Stomach smooth muscle (tissue), 2 donors: ENCODE results near the gene CIAO3.
"Not testable (repeated sequence)": the region's sequence is repeated elsewhere in the genome, so short reads cannot be mapped to it uniquely, and the experiment has no call there.

ENCODE experiments used
- H3K27ac ChIP-seq: one replicate; pipeline ENCODE4 v1.7.0; 2013; ENCODE audit warnings: mild to moderate bottlenecking, low read length, inconsistent platforms
- H3K27me3 ChIP-seq, 2 donors: one replicate each; pipeline ENCODE4 v1.7.0; 2013; ENCODE audit warnings: low read length in 2 of 2; ENCODE audit not compliant: insufficient read depth in 2 of 2, control insufficient read depth in 1 of 2
- H3K36me3 ChIP-seq, 2 donors: one replicate each; pipeline ENCODE4 v1.7.0; 2013; ENCODE audit warnings: low read length in 2 of 2; ENCODE audit not compliant: control insufficient read depth in 2 of 2, insufficient read depth in 2 of 2
- H3K4me1 ChIP-seq: one replicate; pipeline ENCODE4 v1.7.0; 2013; ENCODE audit warnings: low read length; ENCODE audit not compliant: control insufficient read depth, insufficient read depth
- H3K4me3 ChIP-seq, 2 donors: one replicate each; pipeline ENCODE4 v1.7.0; 2013; ENCODE audit warnings: low read length in 2 of 2
- H3K9ac ChIP-seq, 2 donors: one replicate each; pipeline ENCODE4 v1.7.0; 2013; ENCODE audit warnings: low read length in 2 of 2, mild to moderate bottlenecking in 1 of 2
- H3K9me3 ChIP-seq, 2 donors: one replicate each; pipeline ENCODE4 v1.7.0; 2013; ENCODE audit warnings: low read length in 2 of 2; ENCODE audit not compliant: control insufficient read depth in 2 of 2
- donor health status: healthy.
- donor health status: Pancreatic carcinoma.

The CIAO3 gene

GRCh38 chr16:714558-715476 lies 26.0 kb downstream of the CIAO3 start, which contains the start of gene METRN:
METRN (plus strand) TSS chr16:715118; CDS start chr16:715290, 172 bp downstream.
- peaks cover 48% of the 10 kb centered on the region for H3K4me1 ChIP-seq
- peaks cover 19 to 30% of the 10 kb centered on the region in 2 donors for H3K27me3 ChIP-seq
- peak within 1 kb of the TSS; percentile 40 to 74 for H3K4me3 ChIP-seq
- no peaks in the 10 kb centered on the region for H3K9me3 ChIP-seq
- H3K36me3 ChIP-seq: no peaks in the 10 kb centered on the region
- H3K27ac ChIP-seq: no peak within 1 kb of the TSS
- peak within 1 kb of the TSS; percentile 38 to 47 for H3K9ac ChIP-seq

GRCh38 chr16:714079-714478 lies 26.7 kb downstream of the CIAO3 start:
- Histone ChIP-seq H3K36me3 (no peaks in the 10 kb centered on the region), H3K9me3 (no peaks in the 10 kb centered on the region), H3K9ac (no peak overlapping the region), H3K27ac (no peak overlapping the region), H3K4me1 (peaks cover 44% of the 10 kb centered on the region), H3K4me3 (no peak overlapping the region), H3K27me3 (peaks cover 25 to 37% of the 10 kb centered on the region in 2 donors)

- not testable (repeated sequence) for H3K9ac ChIP-seq, H3K9me3 ChIP-seq, H3K36me3 ChIP-seq, H3K4me3 ChIP-seq, H3K27ac ChIP-seq
- Histone ChIP-seq H3K27me3 (peaks cover 38 to 49% of the 10 kb centered on the region in 2 donors), H3K4me1 (peaks cover 40% of the 10 kb centered on the region)
These were observed 28.0 kb downstream of the CIAO3 start for GRCh38 chr16:712740-713250.

- Histone ChIP-seq H3K27me3 (peaks cover 46 to 53% of the 10 kb centered on the region in 2 donors), H3K4me1 (peaks cover 35% of the 10 kb centered on the region), H3K9ac (no peak overlapping the region)
These were observed 29.1 kb downstream of the CIAO3 start for GRCh38 chr16:711548-712320.

GRCh38 chr16:711084-711483 lies 29.7 kb downstream of the CIAO3 start:
- H3K4me1 ChIP-seq: peaks cover 35% of the 10 kb centered on the region
- H3K36me3 ChIP-seq: no peaks in the 10 kb centered on the region
- H3K9ac ChIP-seq: no peak overlapping the region
- peaks cover 48 to 53% of the 10 kb centered on the region in 2 donors for H3K27me3 ChIP-seq
- H3K4me3 ChIP-seq: no peak overlapping the region
- H3K27ac ChIP-seq: no peak overlapping the region
- H3K9me3 ChIP-seq: no peaks in the 10 kb centered on the region

More at GRCh38 chr16:711548-712320, 29.1 kb downstream of the CIAO3 start:
- H3K27ac ChIP-seq: no peak overlapping the region
- H3K9me3 ChIP-seq: no peaks in the 10 kb centered on the region
- H3K4me3 ChIP-seq: no peak overlapping the region
- H3K36me3 ChIP-seq: no peaks in the 10 kb centered on the region

- no peak overlapping the region for H3K9ac ChIP-seq
- H3K27ac ChIP-seq: no peak overlapping the region
- H3K27me3 ChIP-seq: peaks cover 47 to 51% of the 10 kb centered on the region in 2 donors
These were observed 30.2 kb downstream of the CIAO3 start for GRCh38 chr16:710500-711075.

GRCh38 chr16:709566-710499 lies 31.0 kb downstream of the CIAO3 start:
- H3K27ac ChIP-seq: no peak overlapping the region

More at GRCh38 chr16:710500-711075, 30.2 kb downstream of the CIAO3 start:
- no peaks in the 10 kb centered on the region for H3K36me3 ChIP-seq
- H3K9me3 ChIP-seq: no peaks in the 10 kb centered on the region
- H3K4me1 ChIP-seq: peaks cover 32% of the 10 kb centered on the region
- no peak overlapping the region for H3K4me3 ChIP-seq

GRCh38 chr16:708959-709358 lies 31.8 kb downstream of the CIAO3 start:
- Histone ChIP-seq H3K27me3 (peaks cover 56 to 62% of the 10 kb centered on the region in 2 donors), H3K36me3 (no peaks in the 10 kb centered on the region), H3K27ac (no peak overlapping the region), H3K4me1 (peaks cover 19% of the 10 kb centered on the region), H3K4me3 (no peak overlapping the region), H3K9ac (no peak overlapping the region), H3K9me3 (no peaks in the 10 kb centered on the region)

More at GRCh38 chr16:709566-710499, 31.0 kb downstream of the CIAO3 start:
- Histone ChIP-seq H3K27me3 (peaks cover 49 to 54% of the 10 kb centered on the region in 2 donors), H3K4me1 (peaks cover 27% of the 10 kb centered on the region), H3K36me3 (no peaks in the 10 kb centered on the region), H3K9ac (no peak overlapping the region), H3K4me3 (no peak overlapping the region), H3K9me3 (no peaks in the 10 kb centered on the region)

GRCh38 chr16:708019-708418 lies 32.8 kb downstream of the CIAO3 start:
- H3K27me3 ChIP-seq: peaks cover 65 to 72% of the 10 kb centered on the region in 2 donors

More at GRCh38 chr16:708019-708418, 32.8 kb downstream of the CIAO3 start:
- no peaks in the 10 kb centered on the region for H3K36me3 ChIP-seq
- no peaks in the 10 kb centered on the region for H3K9me3 ChIP-seq
- H3K9ac ChIP-seq: no peak overlapping the region
- no peak overlapping the region for H3K4me3 ChIP-seq
- H3K4me1 ChIP-seq: peaks cover 18% of the 10 kb centered on the region
- H3K27ac ChIP-seq: no peak overlapping the region
